Memory B cell (primary cell): ENCODE data around the gene KDM4B.

ENCODE experiments used
- ATAC-seq: fragments of 150-1000 bp; cut with Tn5 transposase; 2 replicates; pipeline ENCODE4 v1.10.0; 2021; ENCODE audit warnings: low read depth, mild to moderate bottlenecking, moderate library complexity
- DNase-seq, 2 donors: peaks; one replicate each; pipeline ENCODE4 v3.0.0; 2022; ENCODE audit warnings: low spot score in 2 of 2
- H3K27ac Mint-ChIP-seq: one replicate; pipeline ENCODE4 v1.8.0; 2022; ENCODE audit warnings: mild to moderate bottlenecking, moderate library complexity, mixed read lengths
- H3K27me3 Mint-ChIP-seq: one replicate; pipeline ENCODE4 v1.8.0; 2022; ENCODE audit warnings: mixed read lengths
- H3K36me3 Mint-ChIP-seq: one replicate; pipeline ENCODE4 v1.8.0; 2022; ENCODE audit warnings: mild to moderate bottlenecking, mixed read lengths
- H3K4me1 Mint-ChIP-seq: one replicate; pipeline ENCODE4 v1.8.0; 2022; ENCODE audit warnings: mixed read lengths
- H3K4me3 Mint-ChIP-seq: one replicate; pipeline ENCODE4 v1.8.0; 2022; ENCODE audit warnings: mild to moderate bottlenecking, moderate library complexity, mixed read lengths
- H3K9me3 Mint-ChIP-seq: one replicate; pipeline ENCODE4 v1.8.0; 2022; ENCODE audit warnings: mixed read lengths

The KDM4B gene

GRCh38 chr19:5081443-5082161, 112.7 kb downstream of the KDM4B start:
- Mint-ChIP-seq H3K27ac (no peak overlapping the region), H3K36me3 (peaks cover 14% of the 10 kb centered on the region), H3K9me3 (no peaks in the 10 kb centered on the region), H3K4me3 (no peak overlapping the region), H3K27me3 (no peaks in the 10 kb centered on the region), H3K4me1 (no peaks in the 10 kb centered on the region)
- DNase-seq (no peak), ATAC-seq (no peak)

GRCh38 chr19:5083547-5083965, 114.6 kb downstream of the KDM4B start:
- Mint-ChIP-seq H3K9me3 (no peaks in the 10 kb centered on the region), H3K36me3 (peaks cover 14% of the 10 kb centered on the region), H3K4me3 (no peak overlapping the region), H3K27me3 (no peaks in the 10 kb centered on the region), H3K27ac (no peak overlapping the region), H3K4me1 (no peaks in the 10 kb centered on the region)
- DNase-seq, result no peak
- ATAC-seq, result no peak

GRCh38 chr19:5085566-5085965, 116.7 kb downstream of the KDM4B start:
- no peak overlapping the region for H3K4me3 Mint-ChIP-seq
- ATAC-seq (no peak), DNase-seq (no peak)
- no peaks in the 10 kb centered on the region for H3K27me3 Mint-ChIP-seq
- H3K4me1 Mint-ChIP-seq, result no peaks in the 10 kb centered on the region
- H3K36me3 Mint-ChIP-seq, result peaks cover 11% of the 10 kb centered on the region
- H3K9me3 Mint-ChIP-seq, result no peaks in the 10 kb centered on the region
- H3K27ac Mint-ChIP-seq, result no peak overlapping the region

GRCh38 chr19:5086230-5086629, 117.3 kb downstream of the KDM4B start:
- Mint-ChIP-seq H3K4me3 (no peak overlapping the region), H3K9me3 (no peaks in the 10 kb centered on the region), H3K4me1 (no peaks in the 10 kb centered on the region), H3K36me3 (peaks cover 7% of the 10 kb centered on the region), H3K27me3 (no peaks in the 10 kb centered on the region), H3K27ac (no peak overlapping the region)
- no peak for ATAC-seq
- no peak for DNase-seq

- Mint-ChIP-seq H3K27ac (no peak overlapping the region), H3K4me1 (no peaks in the 10 kb centered on the region), H3K9me3 (no peaks in the 10 kb centered on the region), H3K4me3 (no peak overlapping the region), H3K36me3 (peaks cover 7% of the 10 kb centered on the region), H3K27me3 (no peaks in the 10 kb centered on the region)
- no peak for ATAC-seq
- DNase-seq, result no peak
Observed at GRCh38 chr19:5086725-5087439, 118.0 kb downstream of the KDM4B start.

- H3K36me3 Mint-ChIP-seq, result peaks cover 6% of the 10 kb centered on the region
- H3K27me3 Mint-ChIP-seq, result no peaks in the 10 kb centered on the region
- peak overlapping the region; percentile 31 for H3K27ac Mint-ChIP-seq
- no peak for ATAC-seq
- no peak for DNase-seq
- H3K9me3 Mint-ChIP-seq, result no peaks in the 10 kb centered on the region
- no peak overlapping the region for H3K4me3 Mint-ChIP-seq
- H3K4me1 Mint-ChIP-seq, result peaks cover 2% of the 10 kb centered on the region
Observed at GRCh38 chr19:5089283-5089682, 120.4 kb downstream of the KDM4B start.

- no peaks in the 10 kb centered on the region for H3K27me3 Mint-ChIP-seq
- DNase-seq (no peak), ATAC-seq (no peak)
- H3K9me3 Mint-ChIP-seq, result no peaks in the 10 kb centered on the region
- H3K27ac Mint-ChIP-seq, result no peak overlapping the region
- H3K36me3 Mint-ChIP-seq, result peaks cover 7% of the 10 kb centered on the region
- no peak overlapping the region for H3K4me3 Mint-ChIP-seq
- peaks cover 3% of the 10 kb centered on the region for H3K4me1 Mint-ChIP-seq
Observed at GRCh38 chr19:5090465-5091017, 121.6 kb downstream of the KDM4B start.

GRCh38 chr19:5091018-5091683, 122.2 kb downstream of the KDM4B start:
- DNase-seq, result no peak
- Mint-ChIP-seq H3K27ac (no peak overlapping the region), H3K4me3 (no peak overlapping the region), H3K9me3 (no peaks in the 10 kb centered on the region), H3K4me1 (peaks cover 3% of the 10 kb centered on the region), H3K36me3 (peaks cover 7% of the 10 kb centered on the region), H3K27me3 (no peaks in the 10 kb centered on the region)
- ATAC-seq, result no peak

GRCh38 chr19:5091684-5092480, 123.0 kb downstream of the KDM4B start:
- H3K4me1 Mint-ChIP-seq, result peaks cover 3% of the 10 kb centered on the region
- ATAC-seq, result no peak
- H3K9me3 Mint-ChIP-seq, result no peaks in the 10 kb centered on the region

GRCh38 chr19:5092481-5092843, 123.5 kb downstream of the KDM4B start:
- Mint-ChIP-seq H3K4me1 (peaks cover 3% of the 10 kb centered on the region), H3K27ac (no peak overlapping the region), H3K9me3 (no peaks in the 10 kb centered on the region), H3K27me3 (no peaks in the 10 kb centered on the region), H3K4me3 (no peak overlapping the region), H3K36me3 (peaks cover 12% of the 10 kb centered on the region)
- DNase-seq (no peak), ATAC-seq (no peak)

More at GRCh38 chr19:5091684-5092480, 123.0 kb downstream of the KDM4B start:
- Mint-ChIP-seq H3K36me3 (peaks cover 9% of the 10 kb centered on the region), H3K27me3 (no peaks in the 10 kb centered on the region), H3K4me3 (no peak overlapping the region), H3K27ac (no peak overlapping the region)
- DNase-seq, result no peak

- Mint-ChIP-seq H3K27me3 (no peaks in the 10 kb centered on the region), H3K4me1 (peaks cover 3% of the 10 kb centered on the region), H3K27ac (peak overlapping the region; percentile 62), H3K9me3 (no peaks in the 10 kb centered on the region), H3K4me3 (no peak overlapping the region), H3K36me3 (peaks cover 16% of the 10 kb centered on the region)
- DNase-seq (no peak), ATAC-seq (no peak)
Observed at GRCh38 chr19:5093297-5093928, 124.5 kb downstream of the KDM4B start.

- peak overlapping the region; percentile 40 for H3K27ac Mint-ChIP-seq
- no peaks in the 10 kb centered on the region for H3K9me3 Mint-ChIP-seq
- peaks cover 3% of the 10 kb centered on the region for H3K4me1 Mint-ChIP-seq
- no peak overlapping the region for H3K4me3 Mint-ChIP-seq
- DNase-seq, result no peak
- H3K36me3 Mint-ChIP-seq, result peaks cover 18% of the 10 kb centered on the region
- no peaks in the 10 kb centered on the region for H3K27me3 Mint-ChIP-seq
- ATAC-seq, result no peak
Observed at GRCh38 chr19:5093948-5094718, 125.2 kb downstream of the KDM4B start.
